GM18868 (cell line): ENCODE results near the gene PTPRQ.

ENCODE experiments used
- ATAC-seq: cut with Tn5 transposase; IDR thresholded peaks from one replicate; pipeline ENCODE4 v1.9.1; 2021; ENCODE audit warnings: mild to moderate bottlenecking, moderate library complexity; ENCODE audit not compliant: unreplicated experiment

PTPRQ gene

DNA sequence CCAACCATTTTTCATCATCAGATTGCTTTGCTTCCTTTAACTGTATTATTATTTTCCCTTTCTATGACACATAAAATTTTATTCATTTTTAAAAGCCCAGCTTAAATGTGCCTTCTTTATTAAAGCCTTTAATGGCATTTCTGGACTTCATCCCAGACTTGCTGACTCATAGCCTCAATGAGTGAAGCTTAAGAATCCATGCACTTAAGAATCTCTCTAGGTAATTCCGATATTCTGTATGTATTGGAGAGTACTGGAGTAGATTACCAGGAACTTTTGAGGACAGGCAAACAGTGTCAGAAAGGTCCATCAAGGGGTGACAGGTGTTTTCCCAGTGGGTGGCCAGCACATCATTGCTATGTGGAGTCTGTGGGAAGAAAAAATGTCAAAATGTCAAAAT, 107.9 kb downstream of the PTPRQ start:
- no peak for ATAC-seq

DNA sequence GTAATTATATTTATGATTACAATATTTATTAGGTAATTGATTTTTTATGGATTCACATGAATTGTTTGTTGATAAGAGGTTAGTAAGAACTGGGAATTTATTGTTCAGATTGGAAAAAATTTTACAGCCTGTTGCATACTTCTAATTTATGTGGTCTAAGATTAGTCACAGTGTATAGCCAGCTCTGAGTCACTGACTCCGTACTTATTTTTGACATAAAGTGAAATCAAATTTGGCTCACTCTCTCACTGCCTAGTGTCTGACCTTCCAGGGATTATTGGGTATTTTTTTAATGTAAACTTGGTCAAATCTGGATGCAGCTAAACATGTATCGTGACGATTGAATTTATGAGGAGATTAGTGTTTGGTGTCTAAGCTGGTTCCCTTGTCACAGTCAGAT, 109.3 kb downstream of the PTPRQ start:
- ATAC-seq = no peak

DNA sequence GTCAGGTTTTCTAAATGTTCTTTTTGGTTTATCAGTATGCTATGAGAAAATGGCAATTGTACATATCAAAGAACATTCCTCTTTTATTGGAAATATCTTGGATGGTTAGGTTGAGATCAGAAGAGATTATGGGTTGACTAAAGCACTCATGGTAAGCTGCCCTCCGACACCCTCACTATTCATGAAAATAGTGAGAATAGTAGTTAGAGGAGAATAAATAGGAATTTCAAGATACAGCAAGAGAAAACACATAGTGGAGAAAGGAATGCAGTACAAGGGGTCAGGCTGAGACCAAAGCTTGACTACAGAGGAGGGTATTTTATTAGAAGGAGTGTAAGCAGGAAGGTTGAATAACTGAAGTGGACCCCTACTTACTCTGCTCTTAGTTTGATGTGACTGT, 112.5 kb downstream of the PTPRQ start:
- no peak for ATAC-seq

DNA sequence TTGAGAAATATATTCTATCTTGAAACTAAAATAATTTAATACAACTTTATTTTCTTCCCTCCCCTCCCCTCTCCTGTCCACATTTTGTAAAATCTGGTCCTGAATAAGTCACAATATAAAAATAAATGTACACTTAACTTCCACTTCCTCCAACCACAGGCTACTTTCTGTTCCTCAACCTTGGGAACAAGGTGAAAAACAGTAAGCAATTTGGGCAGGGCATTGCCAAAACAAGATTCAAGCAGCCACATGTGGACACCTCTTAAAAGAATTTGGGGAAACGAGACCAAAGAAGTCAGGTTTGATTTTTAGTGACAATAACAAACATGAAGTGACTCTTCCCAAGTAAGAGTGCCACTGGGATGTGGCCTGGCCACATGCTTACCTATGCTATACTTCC, 115.7 kb downstream of the PTPRQ start:
- no peak for ATAC-seq

DNA sequence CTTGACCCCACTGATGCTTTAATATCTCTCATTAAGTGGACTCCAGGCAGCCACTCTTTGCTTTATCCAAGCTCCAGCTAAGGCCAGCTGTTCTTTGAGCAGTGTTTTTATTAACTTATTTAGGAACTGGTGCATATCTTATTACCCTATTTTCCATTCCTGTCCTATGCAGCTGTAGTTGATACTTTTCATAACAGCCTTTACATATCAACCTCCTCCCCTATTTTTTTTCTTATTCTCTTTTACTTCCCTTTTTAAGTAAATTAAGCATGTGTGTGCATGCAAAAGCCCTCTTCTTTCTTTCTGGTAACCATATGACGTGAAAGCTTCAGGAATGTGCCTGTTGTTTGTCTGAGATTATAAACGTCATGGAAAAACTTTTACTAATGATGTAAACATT, 121.2 kb downstream of the PTPRQ start:
- ATAC-seq = no peak

DNA sequence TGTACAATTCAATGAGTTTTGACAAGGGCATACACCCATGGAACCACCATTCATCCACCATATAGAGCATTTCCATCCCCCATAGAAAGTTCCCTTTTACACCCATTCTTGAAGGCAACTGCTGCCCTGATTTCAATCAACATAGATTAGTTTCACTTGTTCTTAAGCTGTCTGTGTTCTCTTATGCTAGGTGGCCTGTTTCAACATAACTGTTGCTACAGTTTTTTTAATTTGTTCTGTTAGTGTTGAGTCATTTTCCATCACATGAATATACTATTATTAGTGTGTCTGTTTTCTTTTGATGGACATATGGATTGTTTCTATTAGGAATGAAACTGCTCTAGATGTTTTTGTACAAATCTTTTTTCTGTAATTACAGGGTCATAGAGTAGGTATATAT, 123.4 kb downstream of the PTPRQ start:
- ATAC-seq = no peak

DNA sequence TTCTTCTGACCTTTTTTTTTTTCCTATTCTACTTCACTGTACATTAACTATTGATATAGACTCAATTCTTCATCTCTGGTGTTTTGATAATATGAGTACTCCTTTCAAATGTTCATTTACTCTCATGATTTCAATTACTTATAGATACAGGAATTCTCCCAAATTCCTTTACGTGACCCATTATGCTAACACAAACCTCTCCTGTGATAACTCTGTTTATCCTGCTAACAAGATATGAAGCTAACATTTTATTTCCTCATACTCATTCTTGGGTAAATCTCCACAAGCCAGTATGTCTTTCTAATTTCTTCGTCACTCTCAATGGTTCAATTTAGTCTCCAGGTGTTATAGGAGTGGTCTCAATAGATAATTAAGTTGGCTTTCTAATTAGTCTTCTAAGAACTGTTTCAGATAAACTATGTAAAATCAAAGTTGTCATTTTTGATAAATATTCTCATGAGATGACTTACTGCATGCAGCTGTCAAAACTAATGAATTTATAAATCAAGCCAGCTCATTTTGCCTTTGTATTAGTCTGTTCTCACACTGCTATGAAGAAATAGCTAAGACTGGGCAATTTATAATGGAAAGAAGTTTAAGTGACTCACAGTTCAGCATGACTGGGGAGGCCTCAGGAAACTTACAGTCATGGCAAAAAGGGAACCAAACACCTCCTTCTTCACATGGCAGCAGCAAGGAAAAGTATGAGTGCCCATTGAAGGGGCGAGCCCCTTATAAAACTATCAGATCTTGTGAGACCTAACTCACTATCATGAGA, 132.8 kb downstream of the PTPRQ start:
- ATAC-seq = no peak

DNA sequence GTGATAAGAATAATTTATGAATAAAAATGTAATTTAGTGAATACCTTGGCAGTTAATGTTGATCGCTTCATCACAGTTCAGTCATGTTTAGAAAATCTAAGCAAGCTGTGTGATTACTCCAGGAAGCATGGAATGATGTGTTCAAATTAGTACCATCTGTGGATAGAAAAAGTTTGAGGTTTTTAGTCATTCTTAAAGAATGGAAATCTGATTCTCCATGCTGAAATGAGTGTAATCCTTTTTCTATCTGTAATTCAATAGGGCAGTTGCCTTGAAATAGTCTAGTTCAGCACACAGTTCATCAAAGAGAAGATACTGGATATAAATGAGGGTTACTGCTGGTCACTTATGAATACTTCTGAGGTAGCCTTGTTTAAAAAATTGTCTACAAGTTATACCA, 136.2 kb downstream of the PTPRQ start:
- no peak for ATAC-seq

DNA sequence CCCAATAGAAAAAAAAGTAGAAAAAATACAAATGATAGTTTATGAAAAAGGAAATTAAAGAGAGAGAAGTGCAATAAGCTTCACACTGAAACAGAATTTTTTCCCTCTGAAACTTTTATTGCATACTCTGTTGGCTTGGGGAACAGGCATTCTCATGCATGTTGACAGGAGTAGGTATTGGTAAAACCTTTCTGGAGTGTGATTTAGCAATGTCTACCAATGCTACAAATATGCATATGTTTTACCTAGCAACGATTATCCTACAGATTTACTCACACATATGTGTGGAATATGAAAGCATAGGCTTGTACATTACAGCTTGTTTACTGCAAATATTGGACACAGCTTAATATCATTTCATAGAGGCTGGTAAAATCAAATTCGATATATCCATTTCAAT, 137.7 kb downstream of the PTPRQ start:
- no peak for ATAC-seq

DNA sequence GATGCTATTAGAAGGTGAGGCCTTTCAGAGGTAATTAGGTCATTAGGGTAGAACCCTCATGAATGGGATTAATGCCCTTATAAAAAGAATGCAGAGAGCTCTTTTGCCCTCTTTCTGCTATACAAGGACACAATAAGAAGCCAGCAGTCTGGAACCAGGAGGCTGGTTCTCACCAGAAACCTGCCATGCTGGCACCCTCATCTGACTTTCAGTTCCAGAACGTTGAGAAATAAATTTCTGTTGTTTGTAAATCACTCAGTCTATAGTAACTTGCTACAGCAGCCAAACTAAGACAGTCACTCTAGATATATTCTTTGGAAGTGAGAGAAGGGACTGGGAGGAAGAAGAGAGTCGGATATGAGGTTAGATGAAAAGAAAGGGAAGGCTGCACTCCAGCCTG, 138.4 kb downstream of the PTPRQ start:
- no peak for ATAC-seq

DNA sequence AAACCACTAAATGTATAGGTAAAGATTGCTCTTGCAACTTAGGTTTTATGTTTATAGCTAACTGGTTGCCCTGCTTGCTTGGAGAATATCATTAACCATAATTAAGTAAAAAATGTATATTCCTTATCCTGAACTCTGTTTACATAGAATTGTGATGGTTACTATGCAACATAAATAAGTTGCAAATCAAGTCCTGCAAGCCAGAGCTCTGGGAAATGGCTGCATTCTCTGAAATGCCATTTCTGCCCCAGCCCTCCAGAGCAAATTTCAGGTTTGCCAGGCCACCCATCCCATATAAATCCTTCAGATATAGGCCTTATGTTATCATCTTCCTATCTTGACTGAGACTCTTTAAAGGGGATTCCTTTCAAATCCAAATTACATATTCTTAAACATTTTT, 145.0 kb downstream of the PTPRQ start:
- ATAC-seq = no peak

DNA sequence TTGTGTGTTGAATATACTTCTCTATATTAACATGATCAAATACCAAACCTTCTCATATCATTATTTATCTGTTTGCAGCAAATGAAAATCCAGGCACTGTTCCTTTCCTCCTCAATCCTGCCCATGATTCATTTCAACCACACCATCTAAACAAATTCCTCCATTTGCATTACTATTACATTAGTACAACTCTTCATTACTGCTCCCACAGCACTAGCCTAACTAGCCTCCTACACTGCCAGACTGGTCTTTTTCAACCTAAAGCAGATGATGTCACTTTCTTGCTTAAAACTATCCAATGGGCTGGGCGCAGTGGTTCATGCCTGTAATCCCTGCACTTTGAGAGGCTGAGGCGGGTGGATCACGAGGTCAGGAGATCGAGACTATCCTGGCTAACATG, 146.1 kb downstream of the PTPRQ start:
- no peak for ATAC-seq

DNA sequence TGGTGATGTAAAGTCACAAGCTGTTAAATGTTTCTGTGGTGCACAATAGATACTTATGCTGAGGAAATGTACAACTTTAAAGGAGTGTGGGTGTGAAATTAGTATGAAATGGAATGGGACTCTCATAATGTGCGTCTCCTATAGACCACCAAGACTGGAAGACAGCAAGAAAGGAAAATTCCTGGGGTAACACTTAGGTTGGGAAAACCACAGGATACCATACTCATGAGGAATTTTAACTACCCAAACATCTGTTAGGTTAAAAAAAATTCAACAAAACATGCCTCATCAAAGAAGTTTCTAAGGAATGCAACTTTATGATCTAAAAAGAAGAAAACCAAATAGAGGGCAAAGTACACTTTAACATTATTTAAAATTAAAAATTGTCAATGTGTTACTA, 149.7 kb downstream of the PTPRQ start:
- no peak for ATAC-seq

DNA sequence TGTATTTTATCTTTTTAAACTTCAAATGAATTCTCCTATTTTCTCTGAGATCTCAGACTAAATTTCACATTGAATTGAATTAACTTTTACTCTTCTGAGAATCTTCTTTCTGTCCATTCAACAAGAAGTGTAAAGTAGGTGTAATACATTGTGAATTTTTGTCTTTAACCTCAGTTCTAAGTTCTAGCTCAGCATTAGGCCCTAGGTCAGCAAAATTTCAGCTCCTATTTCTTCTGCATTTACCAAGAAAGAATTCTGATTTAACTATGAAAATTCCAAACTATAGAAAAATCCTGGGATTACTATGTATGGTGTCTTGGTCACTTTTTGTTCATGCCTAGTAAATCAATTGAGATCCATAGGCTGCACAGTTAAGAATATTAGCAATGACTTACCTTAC, 152.5 kb downstream of the PTPRQ start:
- no peak for ATAC-seq

DNA sequence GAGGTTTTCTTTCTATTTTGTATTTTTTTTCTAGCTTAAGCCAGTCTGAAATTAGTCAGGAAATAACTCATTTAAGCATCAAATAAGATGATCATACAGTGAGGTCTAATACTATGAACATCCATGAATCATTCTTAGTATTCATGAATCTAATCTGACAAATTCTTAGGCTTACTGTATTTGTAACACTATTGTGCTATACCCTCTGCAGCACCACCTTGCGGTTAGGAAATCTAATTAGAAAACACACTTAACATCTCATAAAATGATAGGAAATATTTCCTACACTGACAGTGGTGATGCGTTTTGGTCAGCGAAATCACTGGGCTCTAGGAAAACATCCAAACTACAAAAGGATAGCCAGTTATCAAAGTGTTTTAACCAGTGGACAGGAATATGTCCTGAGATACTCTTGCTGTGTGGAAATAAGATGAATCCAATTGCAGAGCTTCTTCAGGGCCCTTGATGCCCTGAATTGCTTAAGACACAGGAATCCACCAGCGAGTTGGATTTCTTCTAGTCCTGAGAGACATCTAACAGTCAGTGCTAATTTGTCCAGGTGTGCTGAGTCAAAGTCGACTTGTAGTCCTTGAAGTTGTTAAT, 154.1 kb downstream of the PTPRQ start:
- ATAC-seq = peak; percentile 50

DNA sequence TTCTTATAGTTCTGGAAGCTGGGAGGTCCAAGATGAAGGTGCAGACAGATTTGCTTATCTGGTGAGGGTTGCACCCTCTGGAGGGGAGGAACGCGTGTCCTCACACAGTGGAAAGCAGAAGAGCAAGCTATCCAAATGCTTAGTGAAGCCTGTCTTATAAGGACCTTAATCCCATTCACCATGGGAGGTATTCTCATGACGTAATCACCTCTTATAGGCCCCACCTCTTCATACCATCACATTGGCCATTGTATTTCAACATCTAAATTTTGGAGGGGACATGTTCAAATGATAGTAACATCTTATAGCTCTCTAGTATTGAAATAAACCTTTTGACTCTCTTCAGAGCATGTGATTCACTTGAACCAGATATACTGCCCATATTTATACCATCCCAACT, 158.4 kb downstream of the PTPRQ start:
- ATAC-seq = no peak

DNA sequence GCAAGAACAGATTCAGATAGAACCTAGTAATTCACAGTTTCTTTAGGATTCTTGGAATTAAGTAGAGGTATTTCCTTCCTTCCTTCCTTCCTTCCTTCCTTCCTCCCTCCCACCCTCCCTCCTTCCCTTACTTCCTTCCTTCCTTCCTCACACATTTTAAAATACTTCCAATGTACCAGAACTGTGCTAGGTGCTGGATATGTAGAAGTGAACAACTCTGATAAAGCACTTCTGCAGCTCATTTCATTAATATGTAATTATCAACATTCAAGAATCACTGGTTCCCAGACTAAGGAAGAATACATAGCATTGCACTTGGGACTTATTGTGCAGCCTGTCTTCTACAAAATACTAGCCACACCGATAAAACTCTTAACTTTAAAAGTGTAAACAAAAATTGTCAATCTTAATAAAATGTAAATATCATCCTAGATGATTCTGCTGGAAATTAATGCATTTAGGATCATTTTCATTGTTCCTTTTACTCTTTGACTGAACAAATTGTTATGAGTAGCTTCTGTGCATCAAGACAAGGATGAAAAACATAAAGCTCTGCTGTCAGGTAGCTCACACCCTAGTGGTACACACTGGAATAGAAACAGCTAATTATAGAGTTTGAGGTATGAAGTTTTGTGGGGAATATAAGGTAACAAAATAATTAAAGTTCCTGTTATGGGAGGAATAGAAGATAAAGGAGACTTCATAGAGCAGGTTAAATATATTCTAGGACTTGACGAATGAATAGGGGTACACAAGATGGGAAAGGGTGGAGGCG, 163.5 kb downstream of the PTPRQ start:
- ATAC-seq = no peak

DNA sequence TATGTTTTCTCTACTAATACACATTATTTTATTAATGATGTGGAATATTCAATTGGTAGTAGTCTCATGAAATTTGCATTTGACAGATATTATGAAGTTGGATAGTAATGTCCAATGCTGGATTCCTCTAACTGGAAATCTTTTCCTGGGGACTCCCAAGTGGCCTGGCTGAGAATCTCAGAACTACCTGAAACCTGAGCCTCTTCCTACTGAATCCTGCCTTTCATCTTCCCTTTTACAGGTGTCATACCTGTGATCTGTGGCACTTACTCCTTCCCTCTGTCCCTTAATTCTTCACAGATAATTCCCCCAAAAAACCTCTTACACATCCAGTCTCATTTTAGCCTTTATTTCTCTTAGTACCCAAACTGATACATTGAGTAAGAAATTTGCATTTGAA, 173.7 kb downstream of the PTPRQ start:
- ATAC-seq = no peak

DNA sequence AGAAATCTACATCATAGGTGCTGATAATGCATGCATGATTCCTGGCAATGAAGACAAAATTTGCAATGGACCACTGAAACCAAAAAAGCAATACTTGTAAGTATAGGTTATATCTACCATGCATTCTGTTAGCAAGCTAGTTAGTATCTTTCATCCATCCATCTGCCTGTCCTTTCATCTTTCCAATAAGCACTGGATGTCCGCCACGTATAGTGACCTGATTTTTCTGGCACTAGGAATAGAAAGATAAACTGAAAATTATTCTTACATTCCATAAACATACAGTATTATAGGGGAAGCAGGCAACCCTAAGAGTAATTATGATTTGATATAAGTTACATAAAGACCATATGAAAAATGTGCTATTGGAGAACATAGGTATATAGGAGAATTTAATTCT, 176.2 kb downstream of the PTPRQ start:
- ATAC-seq = no peak

DNA sequence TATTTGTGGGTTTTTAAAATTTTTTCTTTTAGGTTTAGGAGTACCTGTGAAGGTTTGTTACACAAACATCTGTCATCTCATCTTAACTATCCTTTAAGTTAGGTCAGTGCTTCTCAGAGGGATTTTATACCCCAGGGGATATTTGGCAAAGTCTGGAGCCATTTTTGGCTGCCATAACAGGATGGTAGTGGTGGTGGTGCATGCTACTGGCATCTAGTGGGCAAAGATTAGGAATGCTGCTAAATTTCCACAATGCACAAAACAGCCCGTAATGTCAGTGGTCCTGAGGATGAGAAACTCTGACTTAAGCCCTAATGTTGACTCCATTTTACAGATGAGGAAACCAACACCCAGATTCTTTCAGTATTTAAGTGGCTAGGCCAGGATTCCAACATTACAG, 178.2 kb downstream of the PTPRQ start:
- ATAC-seq = no peak

DNA sequence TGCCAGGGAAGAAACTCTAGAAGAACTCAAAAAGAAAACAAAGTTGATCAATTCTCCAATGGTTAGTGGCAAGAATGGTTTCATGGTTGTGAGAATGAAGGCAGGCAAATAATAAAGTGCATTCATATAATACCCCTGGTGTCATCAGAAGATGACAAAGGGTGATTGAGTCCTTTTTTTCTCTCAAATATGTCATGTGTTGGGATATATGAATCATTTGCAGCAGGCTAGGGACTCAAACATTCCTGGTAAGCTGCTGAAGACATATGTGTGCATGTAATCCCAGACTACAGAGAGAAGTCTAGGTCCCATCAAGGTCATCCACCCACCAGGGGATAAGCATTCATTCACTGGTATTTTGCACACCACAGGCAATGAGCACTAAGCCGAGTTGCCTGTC, 181.0 kb downstream of the PTPRQ start:
- no peak for ATAC-seq

DNA sequence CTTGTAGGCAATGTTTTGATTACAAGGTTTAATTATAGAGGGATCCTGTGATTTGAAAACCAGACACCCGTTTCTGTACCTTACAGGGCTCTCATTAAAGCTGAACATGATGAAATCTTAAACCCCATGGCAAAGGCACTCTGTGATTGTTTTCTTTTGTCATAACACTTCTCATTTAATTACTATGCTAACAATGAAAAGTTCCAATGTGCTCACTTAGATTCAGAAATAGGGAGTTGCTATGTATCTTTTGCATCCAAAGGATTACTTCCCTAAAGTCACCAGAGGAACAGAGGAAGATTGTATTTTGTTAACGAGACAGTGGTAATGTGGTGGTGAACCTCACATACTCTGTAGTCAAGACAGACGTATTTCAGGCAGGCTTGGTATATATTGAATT, 181.9 kb downstream of the PTPRQ start:
- ATAC-seq = no peak
